ENCODE measurements around the gene SOX13.
"Not testable (repeated sequence)": the region's sequence is repeated elsewhere in the genome, so short reads cannot be mapped to it uniquely, and the experiment has no call there.

Gene SOX13

DNA sequence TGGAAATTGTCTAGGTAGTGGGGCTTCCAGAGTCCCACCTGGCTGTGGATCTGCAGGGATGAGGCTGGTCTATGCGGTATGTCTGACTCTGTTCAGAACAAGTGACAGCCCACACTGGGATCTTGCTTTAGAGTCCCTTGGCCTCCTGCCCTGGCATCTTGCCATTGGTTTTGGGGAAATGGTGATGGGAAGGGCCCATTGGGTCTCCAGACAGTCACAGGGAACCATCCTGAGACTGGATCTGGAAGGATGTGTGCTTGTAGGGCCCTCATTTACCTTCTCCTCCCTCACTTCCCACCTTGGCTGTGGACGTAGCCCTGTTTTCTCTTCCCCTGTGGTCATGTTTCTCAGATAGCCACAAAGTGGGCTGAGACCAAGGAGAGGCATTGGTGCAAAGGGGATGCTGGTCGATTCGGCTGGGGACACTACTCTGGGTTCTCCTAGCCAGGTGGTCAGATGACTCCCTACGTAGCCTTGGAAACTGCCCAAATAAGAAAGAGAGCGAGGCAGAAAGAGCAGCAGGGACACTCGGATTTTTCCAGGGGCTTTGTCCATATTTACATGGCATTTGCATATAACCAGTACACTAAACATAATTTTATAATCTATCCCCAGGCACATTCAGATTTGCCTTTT lies 15.1 kb downstream of the SOX13 start:
- no peak for FAIRE-seq

GRCh38 chr1:204088596-204088995 lies 15.7 kb downstream of the SOX13 start:
- no peak for FAIRE-seq

DNA sequence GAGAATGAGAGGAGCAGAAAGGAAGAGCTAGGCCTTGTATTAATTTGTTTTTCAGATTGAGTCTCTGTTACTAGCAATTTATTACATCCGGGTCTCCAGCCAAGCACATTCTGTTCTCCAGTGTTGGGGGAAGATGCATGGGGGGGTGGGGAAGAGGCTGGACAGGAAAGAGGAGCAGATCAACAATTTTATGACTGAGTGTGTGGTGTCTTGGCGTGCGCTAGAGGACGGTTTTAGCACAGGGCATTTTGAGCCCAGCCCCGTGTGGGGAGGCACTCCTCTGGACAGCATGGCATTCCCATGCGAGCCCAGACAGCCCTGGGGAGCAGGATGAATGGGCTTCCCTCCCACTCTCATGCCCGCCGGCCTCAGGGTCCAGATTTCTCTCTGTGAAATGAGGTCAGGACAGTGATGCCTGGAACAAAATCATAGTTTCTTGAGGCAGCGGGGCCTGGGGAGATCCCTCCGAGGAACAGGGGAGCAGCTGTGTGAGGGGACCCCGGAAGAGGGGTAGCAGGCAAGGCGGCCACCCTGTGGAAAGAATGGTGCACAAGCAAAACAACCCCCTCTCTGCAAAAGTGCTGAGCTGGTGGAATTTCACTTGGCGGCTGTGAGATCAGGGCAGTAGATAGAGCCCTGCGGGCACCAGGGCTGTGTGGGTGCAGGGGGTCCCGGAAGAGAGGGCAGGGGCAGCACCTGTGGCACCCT lies 16.3 kb downstream of the SOX13 start:
- no peak for FAIRE-seq

DNA sequence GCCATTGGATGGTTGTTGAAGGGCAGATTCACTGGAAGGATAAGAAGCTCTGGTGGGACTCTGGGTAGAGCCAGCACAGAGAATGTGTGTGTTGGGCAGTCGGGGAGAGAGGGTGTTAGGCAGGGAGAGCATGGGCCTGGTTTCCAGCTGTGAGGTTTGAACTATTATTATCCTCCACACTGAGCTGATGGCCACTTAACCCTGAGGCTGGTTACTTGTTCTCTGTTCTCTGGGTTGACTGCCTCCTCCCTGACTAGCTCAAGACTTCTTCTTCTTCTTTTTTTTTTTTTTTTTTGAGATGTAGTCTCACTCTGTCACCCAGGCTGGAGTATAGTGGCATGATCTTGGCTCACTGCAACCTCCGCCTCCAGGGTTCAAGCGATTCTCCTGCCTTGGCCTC lies 17.2 kb downstream of the SOX13 start:
- not testable (repeated sequence) for FAIRE-seq

GRCh38 chr1:204091066-204091465 lies 18.2 kb downstream of the SOX13 start:
- no peak for FAIRE-seq

GRCh38 chr1:204091787-204092312 lies 18.9 kb downstream of the SOX13 start:
- no peak for FAIRE-seq

DNA sequence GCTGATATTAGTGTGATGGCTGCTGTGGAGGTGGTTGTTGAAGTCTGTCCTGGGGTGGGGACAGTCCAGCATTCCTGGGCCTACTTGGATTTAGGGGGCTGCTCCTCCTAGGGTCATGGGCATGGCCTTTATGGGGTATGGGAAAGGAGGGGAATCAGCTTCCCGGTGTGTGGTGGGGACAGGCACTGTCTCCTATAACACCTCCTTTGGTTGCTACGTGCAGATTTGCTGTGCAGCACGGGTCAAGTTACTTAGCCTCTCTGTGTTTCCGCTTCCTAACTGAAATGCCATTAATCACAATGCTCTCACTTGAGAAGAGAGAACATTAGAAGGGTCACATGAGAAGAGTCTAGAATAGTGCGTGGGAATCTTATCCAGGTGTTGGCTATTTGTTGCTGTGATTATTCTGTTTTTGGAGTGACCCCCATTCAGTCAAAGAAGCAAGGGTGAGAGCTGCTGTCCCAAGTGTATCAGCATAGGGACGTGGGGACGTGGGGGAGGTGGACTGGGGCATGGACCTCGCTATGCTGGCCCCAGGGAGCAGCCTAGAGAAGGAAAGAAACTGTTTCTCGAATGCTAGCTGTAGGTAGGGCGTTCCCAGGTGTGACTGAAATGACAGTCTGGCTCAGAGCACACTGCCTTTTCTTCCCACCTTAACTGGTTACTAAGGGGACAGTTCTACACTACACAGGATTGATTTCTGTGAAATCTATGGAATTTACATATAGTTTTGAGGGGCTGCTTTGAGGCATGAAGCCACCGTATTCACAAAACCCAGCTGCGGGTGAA lies 19.9 kb downstream of the SOX13 start:
- FAIRE-seq: no peak

- FAIRE-seq: no peak
Observed at GRCh38 chr1:204093421-204093717, 20.5 kb downstream of the SOX13 start.

GRCh38 chr1:204093781-204094180 lies 20.9 kb downstream of the SOX13 start:
- no peak for FAIRE-seq

- no peak for FAIRE-seq
Observed at GRCh38 chr1:204094313-204094729, 21.4 kb downstream of the SOX13 start.

- no peak for FAIRE-seq
Observed at GRCh38 chr1:204094856-204095634, 22.1 kb downstream of the SOX13 start.

- no peak for FAIRE-seq
Observed at GRCh38 chr1:204096931-204097330, 24.0 kb downstream of the SOX13 start.

- FAIRE-seq: no peak
Observed at GRCh38 chr1:204098683-204099082, 25.8 kb downstream of the SOX13 start.

DNA sequence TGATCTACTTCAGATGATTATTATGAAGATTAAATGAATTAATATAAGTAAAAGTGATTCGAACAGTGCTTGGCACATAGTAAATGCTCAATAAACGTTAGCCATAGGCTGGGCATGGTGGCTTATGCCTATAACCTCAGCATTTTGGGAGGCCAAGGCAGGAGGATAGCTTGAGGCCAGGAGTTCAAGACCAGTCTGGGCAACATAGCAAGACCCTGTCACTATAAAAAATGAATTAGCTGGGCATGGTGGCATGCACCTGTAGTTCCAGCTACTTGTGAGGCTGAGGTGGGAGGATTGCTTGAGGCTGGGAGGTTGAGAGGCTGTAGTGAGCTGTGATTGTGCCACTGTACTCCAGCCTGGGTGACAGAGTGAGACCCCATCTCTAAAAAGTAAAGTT lies 26.8 kb downstream of the SOX13 start:
- FAIRE-seq: not testable (repeated sequence)

DNA sequence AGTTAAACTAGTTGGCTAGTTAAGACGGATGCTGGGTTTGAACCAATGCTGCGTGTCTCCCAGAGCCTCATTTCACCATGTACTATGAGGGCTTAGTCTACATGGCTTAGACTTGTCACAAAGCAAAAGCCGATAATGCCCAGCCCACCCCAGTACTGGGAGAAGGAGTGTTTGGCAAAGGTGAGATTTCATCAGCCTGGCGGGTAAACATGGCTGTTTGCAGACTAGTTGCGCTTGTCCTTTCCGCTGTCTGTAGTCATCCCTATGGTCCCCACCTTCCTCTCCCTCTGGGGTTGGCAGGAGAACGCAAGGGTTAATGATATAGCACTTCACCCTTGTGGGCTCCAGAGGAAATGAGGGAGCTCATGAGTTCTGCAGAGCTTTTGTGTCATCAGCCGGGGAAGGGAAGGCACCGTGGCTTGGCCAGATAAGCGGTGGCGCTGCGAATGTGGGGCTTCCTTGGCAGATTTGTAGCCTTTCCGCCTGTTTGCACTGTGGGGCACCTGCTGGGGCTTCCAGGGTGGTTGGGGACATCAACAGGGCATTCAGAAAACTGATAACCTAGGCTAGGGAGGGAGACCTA lies 29.2 kb downstream of the SOX13 start:
- no peak for FAIRE-seq

GRCh38 chr1:204102739-204103430 lies 30.0 kb downstream of the SOX13 start:
- FAIRE-seq: no peak

- FAIRE-seq: no peak
Observed at GRCh38 chr1:204103431-204103741, 30.5 kb downstream of the SOX13 start.

DNA sequence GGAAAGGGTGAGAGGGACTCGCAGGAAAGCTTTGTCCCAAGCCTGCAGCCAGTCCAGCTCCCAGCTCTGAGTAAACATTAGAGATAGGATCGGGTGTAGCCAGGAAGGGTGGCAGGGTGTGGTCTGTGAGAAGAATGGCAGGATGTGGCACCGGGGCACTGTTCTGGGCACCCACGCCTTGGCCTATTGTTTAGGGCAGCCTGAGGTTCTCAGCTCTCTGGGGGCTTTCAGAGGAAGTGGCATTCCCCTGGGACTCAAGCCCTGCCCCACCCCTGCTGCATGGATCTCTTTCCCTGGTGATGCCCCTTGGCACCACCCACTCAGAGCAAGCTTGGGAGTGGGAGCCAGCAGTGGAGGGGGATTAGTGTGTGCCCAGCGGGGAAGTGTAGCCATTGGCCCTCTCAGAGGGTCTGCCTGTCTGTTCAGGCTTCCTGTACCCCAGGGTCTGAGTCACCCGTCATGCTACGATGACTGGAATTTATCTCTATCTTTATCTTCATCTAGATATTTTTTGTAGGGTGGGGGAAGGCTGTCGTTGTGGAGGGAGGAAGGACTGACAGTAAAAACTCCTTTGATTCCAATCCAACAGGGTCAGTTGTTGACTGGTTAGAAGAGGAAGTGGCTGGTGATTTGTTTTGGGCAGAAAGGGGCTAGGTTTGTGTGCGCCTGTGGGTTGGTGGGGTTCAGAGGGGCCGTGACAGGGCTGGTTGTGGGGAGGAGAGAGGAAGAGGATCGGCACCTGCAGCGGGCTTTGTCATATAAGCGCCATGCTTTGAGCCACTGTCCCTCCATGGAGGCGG lies 31.6 kb downstream of the SOX13 start:
- no peak for FAIRE-seq

GRCh38 chr1:204105131-204105515 lies 32.2 kb downstream of the SOX13 start:
- no peak for FAIRE-seq

- no peak for FAIRE-seq
Observed at GRCh38 chr1:204106825-204107224, 33.9 kb downstream of the SOX13 start.

DNA sequence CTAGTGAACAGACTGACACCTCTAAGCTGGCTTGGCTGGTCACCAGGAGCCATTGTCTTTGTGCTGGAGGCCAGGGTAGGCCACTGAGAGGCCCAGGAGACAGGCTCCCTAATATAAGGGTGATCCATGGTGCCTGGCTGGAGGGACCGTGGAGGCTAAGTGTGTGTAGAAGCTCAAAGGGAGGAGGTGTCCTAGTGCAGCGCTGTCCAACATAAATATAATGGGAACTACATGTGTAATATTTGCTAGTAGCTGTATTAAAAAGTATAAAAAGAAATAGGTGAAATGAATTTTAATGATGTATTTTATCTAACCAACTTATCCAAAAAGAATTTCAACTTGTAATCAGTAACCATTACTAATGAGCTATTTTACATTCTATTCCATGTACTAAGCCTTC lies 35.0 kb downstream of the SOX13 start:
- FAIRE-seq: no peak
